Measurements from ENCODE around the gene GTPBP3. TPM values are rescaled to one million over a fixed set of nuclear protein-coding genes. Genes with fewer than 3 reads are reported as not detected.

The GTPBP3 gene
- total and polyA plus RNA-seq, 2 experiments from 2014 or later: 7.9 to 14.8 TPM

GRCh38 chr19:17328517-17329365 lies 8.6 kb upstream of the GTPBP3 start:
- H3K36me3 ChIP-seq (ENCODE audit: low read depth): no peaks in the 10 kb centered on the region
- no peaks in the 10 kb centered on the region for H3K4me1 ChIP-seq (ENCODE audit: insufficient read depth)
- H4K20me1 ChIP-seq (ENCODE audit: insufficient read depth): no peaks in the 10 kb centered on the region
- 90 to 100% methylated on average over 1 to 94 of the region's 94 CpGs for WGBS, 2 experiments (ENCODE audit: low coverage in 1 of 2, low lambda C conversion rate in 2 of 2, missing lambda C conversion rate in 2 of 2)
- H3K9me2 ChIP-seq (ENCODE audit: insufficient read depth): no peaks in the 10 kb centered on the region
- H3K9ac ChIP-seq: no peak overlapping the region
- no peak overlapping the region for H2AFZ ChIP-seq
- DNase-seq: no peak
- no peak overlapping the region for H3K27ac ChIP-seq
- H3K4me3 ChIP-seq: no peak overlapping the region
- no peak overlapping the region for H3K4me2 ChIP-seq (ENCODE audit: unreplicated experiment)
- H3K79me2 ChIP-seq (ENCODE audit: insufficient read depth): no peaks in the 10 kb centered on the region
- H3F3A ChIP-seq (ENCODE audit: insufficient read depth): 0 out of 2 replicates have a peak, but pooled peaks cover 12% of the 10 kb centered on the region
- H3K27me3 ChIP-seq (replicated peaks; ENCODE audit: insufficient read depth): no peaks in the 10 kb centered on the region
- in situ Hi-C loops (cut with MboI): no loop called here
- TF ChIP-seq EZH2phosphoT487 (IDR thresholded peaks at IDR 0.05; ENCODE audit: insufficient read depth, low read depth) (no peak), EZH2 (IDR thresholded peaks at IDR 0.05; ENCODE audit: insufficient read depth, poor library complexity, severe bottlenecking) (no peak)
- no peaks in the 10 kb centered on the region for H3K9me3 ChIP-seq (ENCODE audit: low read depth)

- no peak overlapping the region for H3K4me3 ChIP-seq
- H3K79me2 ChIP-seq (ENCODE audit: insufficient read depth): no peaks in the 10 kb centered on the region
- TF ChIP-seq EZH2 (IDR thresholded peaks at IDR 0.05; ENCODE audit: insufficient read depth, poor library complexity, severe bottlenecking) (no peak), EZH2phosphoT487 (IDR thresholded peaks at IDR 0.05; ENCODE audit: insufficient read depth, low read depth) (no peak)
- no peak overlapping the region for H3K9ac ChIP-seq
- H3K9me2 ChIP-seq (ENCODE audit: insufficient read depth): no peaks in the 10 kb centered on the region
- no peaks in the 10 kb centered on the region for H3K27me3 ChIP-seq (replicated peaks; ENCODE audit: insufficient read depth)
- no peak overlapping the region for H3K27ac ChIP-seq
- no peak overlapping the region for H2AFZ ChIP-seq
- in situ Hi-C loops (cut with MboI): no loop called here
- H3K4me1 ChIP-seq (ENCODE audit: insufficient read depth): no peaks in the 10 kb centered on the region
- no peaks in the 10 kb centered on the region for H3K9me3 ChIP-seq (ENCODE audit: low read depth)
- no peak overlapping the region for H3K4me2 ChIP-seq (ENCODE audit: unreplicated experiment)
- H3K36me3 ChIP-seq (ENCODE audit: low read depth): no peaks in the 10 kb centered on the region
- no peak for DNase-seq
- no peaks in the 10 kb centered on the region for H4K20me1 ChIP-seq (ENCODE audit: insufficient read depth)
- H3F3A ChIP-seq (ENCODE audit: insufficient read depth): 0 out of 2 replicates have a peak, but pooled peaks cover 12% of the 10 kb centered on the region
- WGBS, 2 experiments (ENCODE audit: low coverage in 1 of 2, low lambda C conversion rate in 2 of 2, missing lambda C conversion rate in 2 of 2): 88 to 90% methylated on average over 36 to 51 of the region's 51 CpGs
Observed at GRCh38 chr19:17329366-17330261, 7.7 kb upstream of the GTPBP3 start.

- WGBS, 2 experiments (ENCODE audit: low coverage in 1 of 2, low lambda C conversion rate in 2 of 2, missing lambda C conversion rate in 2 of 2): 95% methylated on average over 24 of the region's 24 CpGs
- H3K27ac ChIP-seq: no peak overlapping the region
- H3K4me3 ChIP-seq: no peak overlapping the region
- H3K4me2 ChIP-seq (ENCODE audit: unreplicated experiment): no peak overlapping the region
- no peaks in the 10 kb centered on the region for H3K27me3 ChIP-seq (replicated peaks; ENCODE audit: insufficient read depth)
- H4K20me1 ChIP-seq (ENCODE audit: insufficient read depth): no peaks in the 10 kb centered on the region
- no peaks in the 10 kb centered on the region for H3K79me2 ChIP-seq (ENCODE audit: insufficient read depth)
- H3K4me1 ChIP-seq (ENCODE audit: insufficient read depth): peaks cover 6% of the 10 kb centered on the region; the same call in 1 of the 2 replicates
- TF ChIP-seq EZH2phosphoT487 (IDR thresholded peaks at IDR 0.05; ENCODE audit: insufficient read depth, low read depth): no peak
- no peak for TF ChIP-seq EZH2 (IDR thresholded peaks at IDR 0.05; ENCODE audit: insufficient read depth, poor library complexity, severe bottlenecking)
- no peak overlapping the region for H3K9ac ChIP-seq
- no peak for DNase-seq
- no peaks in the 10 kb centered on the region for H3K36me3 ChIP-seq (ENCODE audit: low read depth)
- H2AFZ ChIP-seq: no peak overlapping the region
- no peaks in the 10 kb centered on the region for H3K9me3 ChIP-seq (ENCODE audit: low read depth)
- H3F3A ChIP-seq (ENCODE audit: insufficient read depth): 0 out of 2 replicates have a peak, but pooled peaks cover 17% of the 10 kb centered on the region
- H3K9me2 ChIP-seq (ENCODE audit: insufficient read depth): no peaks in the 10 kb centered on the region
- in situ Hi-C loops (cut with MboI): no loop called here
Observed at GRCh38 chr19:17330262-17331044, 6.9 kb upstream of the GTPBP3 start.

All from GM23248 (cell line).